Rectal smooth muscle tissue (tissue), 1 donor: ENCODE results near the gene INTS4.
"Not testable (repeated sequence)": the region's sequence is repeated elsewhere in the genome, so short reads cannot be mapped to it uniquely, and the experiment has no call there.

Experiments used
- H3K27ac ChIP-seq: one replicate; pipeline ENCODE4 v1.7.0; 2013; ENCODE audit warnings: low read depth, low read length, inconsistent platforms
- H3K27me3 ChIP-seq: one replicate; pipeline ENCODE4 v1.7.0; 2013; ENCODE audit warnings: low read length; ENCODE audit not compliant: control insufficient read depth, insufficient read depth
- H3K36me3 ChIP-seq: one replicate; pipeline ENCODE4 v1.7.0; 2013; ENCODE audit warnings: low read length; ENCODE audit not compliant: control insufficient read depth, insufficient read depth
- H3K4me1 ChIP-seq: one replicate; pipeline ENCODE4 v1.7.0; 2013; ENCODE audit warnings: low read length; ENCODE audit not compliant: control insufficient read depth, insufficient read depth
- H3K4me3 ChIP-seq: one replicate; pipeline ENCODE4 v1.7.0; 2013; ENCODE audit warnings: low read length
- H3K9ac ChIP-seq: one replicate; pipeline ENCODE4 v1.7.0; 2013; ENCODE audit warnings: low read length

Gene INTS4, protein sequence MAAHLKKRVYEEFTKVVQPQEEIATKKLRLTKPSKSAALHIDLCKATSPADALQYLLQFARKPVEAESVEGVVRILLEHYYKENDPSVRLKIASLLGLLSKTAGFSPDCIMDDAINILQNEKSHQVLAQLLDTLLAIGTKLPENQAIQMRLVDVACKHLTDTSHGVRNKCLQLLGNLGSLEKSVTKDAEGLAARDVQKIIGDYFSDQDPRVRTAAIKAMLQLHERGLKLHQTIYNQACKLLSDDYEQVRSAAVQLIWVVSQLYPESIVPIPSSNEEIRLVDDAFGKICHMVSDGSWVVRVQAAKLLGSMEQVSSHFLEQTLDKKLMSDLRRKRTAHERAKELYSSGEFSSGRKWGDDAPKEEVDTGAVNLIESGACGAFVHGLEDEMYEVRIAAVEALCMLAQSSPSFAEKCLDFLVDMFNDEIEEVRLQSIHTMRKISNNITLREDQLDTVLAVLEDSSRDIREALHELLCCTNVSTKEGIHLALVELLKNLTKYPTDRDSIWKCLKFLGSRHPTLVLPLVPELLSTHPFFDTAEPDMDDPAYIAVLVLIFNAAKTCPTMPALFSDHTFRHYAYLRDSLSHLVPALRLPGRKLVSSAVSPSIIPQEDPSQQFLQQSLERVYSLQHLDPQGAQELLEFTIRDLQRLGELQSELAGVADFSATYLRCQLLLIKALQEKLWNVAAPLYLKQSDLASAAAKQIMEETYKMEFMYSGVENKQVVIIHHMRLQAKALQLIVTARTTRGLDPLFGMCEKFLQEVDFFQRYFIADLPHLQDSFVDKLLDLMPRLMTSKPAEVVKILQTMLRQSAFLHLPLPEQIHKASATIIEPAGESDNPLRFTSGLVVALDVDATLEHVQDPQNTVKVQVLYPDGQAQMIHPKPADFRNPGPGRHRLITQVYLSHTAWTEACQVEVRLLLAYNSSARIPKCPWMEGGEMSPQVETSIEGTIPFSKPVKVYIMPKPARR

DNA sequence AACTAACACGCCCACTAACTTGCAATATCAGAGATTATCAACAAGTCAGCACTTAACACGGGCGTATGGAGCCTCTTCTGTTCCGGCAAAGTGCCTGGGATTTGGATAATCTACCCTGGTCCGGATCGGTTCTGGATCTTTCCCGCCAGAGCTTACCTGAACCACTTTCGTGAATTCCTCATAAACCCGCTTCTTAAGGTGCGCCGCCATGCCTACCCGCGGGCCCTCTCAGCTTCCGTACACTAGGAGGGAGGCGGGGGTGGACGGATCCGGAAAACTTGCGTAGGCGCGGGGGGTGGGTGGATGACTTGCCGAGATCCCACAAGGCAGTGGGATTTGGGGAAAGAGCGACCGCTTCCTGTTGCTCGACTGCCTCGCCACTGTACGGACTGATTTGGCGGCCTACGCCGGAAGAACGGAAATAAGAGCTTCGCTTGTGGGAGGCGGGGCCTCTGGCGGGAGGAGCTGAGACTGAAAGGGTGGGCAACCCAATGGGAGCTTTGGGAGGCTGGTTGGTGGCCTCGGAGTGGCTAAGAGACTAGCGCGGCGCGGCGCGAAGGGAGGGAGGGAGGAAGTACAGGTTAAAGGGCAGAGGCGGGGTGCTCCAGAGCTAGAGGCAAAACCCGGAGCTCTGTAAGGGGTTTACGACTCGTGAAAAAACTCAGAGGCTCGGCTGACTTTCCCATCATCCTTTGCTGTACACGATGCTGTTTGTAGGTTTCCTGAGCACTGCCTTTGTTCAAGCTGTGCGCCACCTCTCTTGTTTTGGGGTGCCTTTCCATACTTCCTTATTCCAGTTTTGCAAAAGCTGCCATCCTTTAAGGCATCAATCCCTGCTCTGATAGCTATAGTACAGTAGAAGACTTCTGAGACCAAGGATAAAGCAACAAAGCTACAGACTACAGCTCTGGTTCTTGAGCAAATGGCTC, at the start of gene INTS4:
Gene INTS4 (minus strand): TSS at position 235 of the 929 bp plus-strand sequence. CDS start 25 bp downstream, at position 210.
- H3K27me3 ChIP-seq: no peaks in the 10 kb centered on the region
- H3K36me3 ChIP-seq: peaks cover 2% of the 10 kb centered on the region
- peak within 1 kb of the TSS; percentile 90 for H3K27ac ChIP-seq
- peak within 1 kb of the TSS; percentile 66 for H3K4me3 ChIP-seq
- peak within 1 kb of the TSS; percentile 20 for H3K9ac ChIP-seq
- H3K4me1 ChIP-seq: peaks cover 6% of the 10 kb centered on the region

DNA sequence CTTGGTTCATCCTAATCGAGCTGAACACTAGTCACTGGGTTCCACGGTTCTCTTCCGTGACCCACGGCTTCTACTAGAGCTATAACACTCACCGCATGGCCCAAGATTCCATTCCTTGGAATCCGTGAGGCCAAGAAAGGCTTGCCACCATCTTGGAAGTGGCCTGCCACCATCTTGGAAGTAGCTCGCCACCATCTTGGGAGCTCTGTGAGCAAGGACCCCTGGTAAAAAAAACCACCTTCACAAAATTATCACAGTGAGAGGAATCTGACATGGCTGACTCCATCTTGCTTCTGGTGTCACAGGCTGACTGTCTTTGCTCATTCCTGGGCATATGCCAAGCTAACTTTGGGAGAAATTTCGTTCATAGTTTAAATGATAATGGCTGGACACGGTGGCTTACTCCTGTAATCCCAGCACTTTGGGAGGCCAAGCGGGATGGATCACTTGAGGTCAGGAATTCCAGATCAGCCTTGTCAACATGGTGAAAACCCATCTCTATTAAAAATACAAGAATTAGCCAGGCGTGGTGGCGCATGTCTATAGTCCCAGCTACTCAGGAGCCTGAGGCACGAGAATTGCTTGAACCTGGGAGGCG, 47.5 kb upstream of the INTS4 start:
- no peak overlapping the region for H3K27ac ChIP-seq
- H3K4me1 ChIP-seq: peaks cover 8% of the 10 kb centered on the region
- H3K9ac ChIP-seq: no peak overlapping the region
- no peak overlapping the region for H3K4me3 ChIP-seq
- H3K36me3 ChIP-seq: no peaks in the 10 kb centered on the region
- no peaks in the 10 kb centered on the region for H3K27me3 ChIP-seq

DNA sequence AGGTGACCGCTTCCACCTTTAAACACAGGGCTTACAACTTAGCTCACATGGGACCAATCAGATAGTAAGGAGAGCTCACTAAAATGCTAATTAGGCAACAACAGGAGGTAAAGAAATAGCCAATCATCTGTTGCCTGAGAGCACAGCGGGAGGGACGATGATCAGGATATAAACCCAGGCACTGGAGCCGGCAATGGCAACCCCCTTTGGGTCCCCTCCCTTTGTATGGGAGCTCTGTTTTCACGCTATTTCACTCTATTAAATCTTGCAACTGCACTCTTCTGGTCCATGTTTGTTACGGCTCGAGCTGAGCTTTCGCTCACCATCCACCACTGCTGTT, 46.9 kb upstream of the INTS4 start:
- not testable (repeated sequence) for H3K4me3 ChIP-seq, H3K4me1 ChIP-seq, H3K27ac ChIP-seq, H3K9ac ChIP-seq, H3K27me3 ChIP-seq, H3K36me3 ChIP-seq

DNA sequence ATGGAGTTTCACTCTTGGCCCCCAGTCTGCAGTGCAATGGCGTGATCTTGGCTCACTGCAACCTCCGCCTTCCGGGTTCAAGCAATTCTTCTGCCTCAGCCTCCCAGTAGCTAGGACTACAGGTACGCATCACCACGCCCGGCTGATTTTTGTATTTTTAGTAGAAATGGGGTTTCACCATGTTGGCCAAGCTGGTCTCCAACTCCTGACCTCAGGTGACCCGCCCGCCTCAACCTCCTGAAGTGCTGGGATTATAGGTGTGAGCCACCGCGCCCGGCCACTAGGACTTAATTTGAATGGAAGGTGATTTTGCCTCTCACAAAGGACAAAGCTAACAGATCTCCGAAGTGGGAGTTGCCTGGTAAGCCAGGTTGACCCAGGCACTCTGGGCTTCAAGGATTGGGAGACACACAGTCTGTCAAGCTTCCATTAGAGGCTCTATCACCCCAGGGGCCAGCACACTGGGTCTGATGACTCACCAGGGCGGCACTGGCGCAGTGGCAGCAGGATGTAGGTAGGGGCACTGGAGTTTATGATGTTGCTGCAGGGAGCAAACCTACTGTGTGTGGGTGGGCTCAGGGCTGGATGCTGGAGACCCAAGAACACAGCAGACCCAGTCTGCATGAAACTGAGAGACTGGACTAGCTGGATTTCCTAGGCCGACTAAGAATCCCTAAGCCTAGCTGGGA, 46.4 kb upstream of the INTS4 start:
- Histone ChIP-seq H3K4me3 (no peak overlapping the region), H3K27ac (no peak overlapping the region), H3K36me3 (no peaks in the 10 kb centered on the region), H3K4me1 (peaks cover 8% of the 10 kb centered on the region), H3K27me3 (no peaks in the 10 kb centered on the region), H3K9ac (no peak overlapping the region)

DNA sequence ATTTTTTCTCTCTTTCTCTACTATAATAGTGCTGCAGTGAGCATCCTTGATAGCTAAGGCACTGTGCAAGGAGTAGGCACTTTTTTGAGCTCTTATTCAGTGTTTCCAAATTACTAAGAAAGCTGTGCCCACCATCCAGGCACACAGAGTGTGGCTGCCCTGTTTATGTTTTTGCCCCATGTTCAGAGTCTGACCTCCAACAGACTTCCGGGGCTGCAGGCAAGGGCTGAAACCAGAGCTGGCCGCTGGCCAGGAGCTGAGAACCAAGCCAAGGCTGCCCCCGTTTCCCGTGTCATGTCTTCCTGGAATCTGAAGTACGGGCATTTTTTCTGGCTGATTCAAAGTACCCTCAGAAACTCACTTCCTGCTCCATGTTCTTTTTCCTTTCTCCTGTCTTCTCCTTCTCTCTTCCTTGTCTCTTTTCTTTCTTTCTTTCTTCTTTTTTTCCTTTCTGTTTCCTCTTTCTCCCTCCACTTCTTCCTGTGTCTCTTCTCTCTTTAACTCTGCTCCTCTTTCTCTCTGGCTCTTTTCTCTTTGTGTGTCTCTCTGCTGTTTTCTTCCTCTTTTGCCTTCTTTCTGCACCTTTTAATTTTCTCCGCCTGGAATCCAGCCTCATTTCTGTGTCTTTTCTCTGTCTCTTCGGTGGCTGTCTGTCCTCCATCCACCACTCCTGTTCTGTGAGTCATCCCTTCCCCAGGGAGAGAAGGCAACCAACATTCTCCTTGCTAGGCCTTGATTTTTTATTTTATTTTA, 45.6 kb upstream of the INTS4 start:
- Histone ChIP-seq H3K4me1 (peaks cover 8% of the 10 kb centered on the region), H3K9ac (no peak overlapping the region), H3K36me3 (no peaks in the 10 kb centered on the region), H3K27ac (peak overlapping the region; percentile 54), H3K27me3 (no peaks in the 10 kb centered on the region), H3K4me3 (peak overlapping the region; percentile 10)

DNA sequence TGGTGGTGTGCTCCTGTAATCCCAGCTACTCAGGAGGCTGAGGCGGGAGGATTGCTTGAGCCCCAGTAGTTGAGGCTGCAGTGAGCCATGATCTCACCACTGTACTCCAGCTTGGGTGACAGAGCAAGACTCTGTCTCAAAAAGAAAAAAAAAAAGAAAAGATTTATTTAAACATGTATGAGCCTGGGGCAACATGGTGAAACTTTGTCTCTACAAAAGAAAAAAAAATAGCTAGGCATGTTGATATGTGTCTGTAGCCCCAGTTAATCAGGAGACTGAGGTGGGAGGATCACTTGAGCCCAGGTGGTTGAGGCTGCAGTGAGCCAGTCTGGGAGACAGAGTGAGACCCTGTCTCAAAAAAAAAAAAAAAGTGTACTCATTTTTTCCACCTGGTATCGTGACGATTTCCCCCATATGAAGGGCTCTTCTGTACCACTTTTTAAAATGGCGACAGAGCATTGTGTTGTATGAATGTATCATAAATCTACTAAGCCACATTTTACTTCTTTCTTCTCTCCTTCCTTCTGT, 45.0 kb upstream of the INTS4 start:
- Histone ChIP-seq H3K4me3 (peak overlapping the region; percentile 10), H3K27ac (no peak overlapping the region)

DNA sequence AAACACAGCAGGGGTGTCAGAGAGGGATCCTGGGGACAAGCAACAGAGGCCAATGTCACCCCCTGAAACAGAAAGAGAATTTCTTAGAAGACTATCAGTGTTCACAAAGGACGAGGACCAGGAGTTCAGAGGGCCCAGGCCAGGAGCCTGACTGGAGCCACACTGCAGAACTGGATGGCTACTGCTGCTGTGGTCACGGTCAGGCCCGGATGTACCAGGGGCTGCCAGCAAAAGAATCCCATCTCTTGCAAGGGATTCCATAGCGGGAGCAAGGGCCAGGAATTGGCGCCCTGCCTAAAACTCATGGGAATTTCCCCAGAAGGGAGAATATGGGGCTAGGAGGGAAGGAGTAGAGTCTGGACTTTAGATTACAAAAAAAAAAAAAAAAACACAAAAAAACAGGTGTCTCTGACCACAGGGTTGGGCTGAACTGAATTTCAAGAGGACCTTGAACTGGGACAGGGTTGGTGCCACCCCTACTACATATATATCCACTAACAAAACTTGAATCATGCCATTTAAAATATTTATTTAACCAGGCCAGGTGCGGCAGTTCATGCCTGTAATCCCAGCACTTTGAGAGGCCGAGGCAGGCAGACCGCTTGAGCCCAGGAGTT, 44.3 kb upstream of the INTS4 start:
- Histone ChIP-seq H3K36me3 (no peaks in the 10 kb centered on the region), H3K27ac (no peak overlapping the region), H3K9ac (no peak overlapping the region), H3K4me1 (peaks cover 8% of the 10 kb centered on the region), H3K27me3 (no peaks in the 10 kb centered on the region), H3K4me3 (no peak overlapping the region)

More for the DNA sequence above, 45.0 kb upstream of the INTS4 start:
- no peaks in the 10 kb centered on the region for H3K36me3 ChIP-seq
- no peak overlapping the region for H3K9ac ChIP-seq
- peaks cover 8% of the 10 kb centered on the region for H3K4me1 ChIP-seq
- no peaks in the 10 kb centered on the region for H3K27me3 ChIP-seq

DNA sequence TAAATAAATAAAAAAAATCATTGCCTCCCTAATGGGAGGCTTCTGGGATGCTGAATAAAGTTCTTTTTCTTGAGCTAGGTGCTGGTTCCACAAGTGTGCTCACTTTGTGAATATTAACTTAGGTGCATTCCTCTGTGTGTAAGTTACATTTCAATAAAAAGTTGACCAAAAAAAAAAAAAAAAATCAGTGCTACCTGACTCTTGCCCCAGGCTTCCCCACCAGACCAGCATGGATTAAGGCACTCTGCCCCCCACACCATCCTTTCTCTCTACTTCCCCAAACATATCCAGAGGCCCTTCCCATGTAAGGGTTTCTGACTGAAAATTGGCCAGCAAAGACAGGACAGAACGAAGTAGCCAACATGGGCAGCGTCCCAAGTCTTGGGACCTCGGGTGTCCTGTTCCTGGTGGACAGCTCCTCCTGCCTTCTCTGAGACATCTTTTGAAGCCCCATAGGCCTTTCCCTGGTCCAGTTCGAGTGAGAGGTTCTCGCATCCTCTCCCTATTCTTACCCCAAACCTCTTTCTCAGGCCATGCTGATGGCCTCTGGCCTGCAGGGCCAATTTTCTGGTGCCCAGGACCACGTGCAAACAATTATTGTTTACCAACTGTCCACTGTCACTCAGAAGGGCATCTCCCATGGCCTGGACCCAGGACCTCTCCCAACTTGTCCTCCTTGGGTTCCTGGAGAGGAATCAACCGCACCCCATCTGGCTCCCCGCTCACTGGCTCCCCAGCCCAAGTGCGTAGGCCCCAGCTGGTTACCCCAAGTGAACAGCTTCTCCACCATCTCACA, 43.6 kb upstream of the INTS4 start:
- Histone ChIP-seq H3K9ac (no peak overlapping the region), H3K36me3 (no peaks in the 10 kb centered on the region), H3K27ac (no peak overlapping the region), H3K27me3 (no peaks in the 10 kb centered on the region), H3K4me3 (no peak overlapping the region), H3K4me1 (peaks cover 8% of the 10 kb centered on the region)

DNA sequence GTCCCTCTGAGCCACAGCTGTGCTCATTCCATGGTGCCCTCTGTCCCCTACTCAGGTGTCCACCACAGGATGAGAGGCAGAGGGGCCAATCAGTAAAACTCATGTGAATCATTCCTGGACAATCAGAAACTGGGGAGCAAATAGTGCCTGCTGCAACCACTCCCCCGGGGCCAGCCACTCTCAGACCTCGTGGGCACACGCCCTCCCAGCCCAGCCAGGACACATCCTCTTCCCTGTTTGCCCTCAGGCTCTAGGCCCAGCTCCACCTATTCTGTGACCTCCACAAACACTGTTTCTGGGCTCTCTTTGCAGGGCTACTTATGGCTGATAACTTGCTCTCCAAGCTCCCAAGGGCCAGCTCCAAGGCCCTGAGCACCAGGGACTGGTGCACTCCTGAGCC, 42.6 kb upstream of the INTS4 start:
- H3K4me1 ChIP-seq: peaks cover 8% of the 10 kb centered on the region
- no peaks in the 10 kb centered on the region for H3K36me3 ChIP-seq
- H3K9ac ChIP-seq: no peak overlapping the region
- no peaks in the 10 kb centered on the region for H3K27me3 ChIP-seq
- H3K27ac ChIP-seq: no peak overlapping the region
- H3K4me3 ChIP-seq: no peak overlapping the region

DNA sequence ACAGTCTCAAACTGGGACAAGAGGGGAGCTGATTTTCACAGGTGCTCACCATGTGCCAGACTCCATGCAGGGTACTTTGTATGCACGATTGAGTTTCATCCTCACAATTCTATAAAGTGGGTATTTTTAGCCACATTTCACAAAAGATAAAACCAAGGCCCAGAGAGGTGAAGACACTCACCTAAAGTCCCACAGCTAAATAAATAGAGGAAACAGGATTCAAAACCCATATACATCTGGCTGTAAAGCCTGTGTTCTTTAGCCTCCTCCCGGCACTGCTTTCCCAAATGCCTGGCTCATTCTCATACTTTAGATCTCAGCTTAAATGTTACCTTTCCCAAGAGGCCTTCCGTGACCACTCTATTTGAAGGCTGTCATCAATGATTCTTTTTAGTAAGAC, 41.8 kb upstream of the INTS4 start:
- Histone ChIP-seq H3K36me3 (no peaks in the 10 kb centered on the region), H3K27me3 (no peaks in the 10 kb centered on the region), H3K4me3 (no peak overlapping the region), H3K27ac (no peak overlapping the region), H3K4me1 (peaks cover 11% of the 10 kb centered on the region), H3K9ac (no peak overlapping the region)
